Thoracic aorta (tissue), 2 donors: Measurements from ENCODE around the gene RPN2. TPM values are rescaled to one million over a fixed set of nuclear protein-coding genes. Genes with fewer than 3 reads are reported as not detected.

Source experiments
- ATAC-seq: fragments of 150-250 bp; one replicate; pipeline ENCODE4 v1.8.0; 2017; ENCODE audit warnings: low read depth; ENCODE audit not compliant: insufficient number of reproducible peaks, low FRiP score
- DNase-seq: peaks from one replicate; pipeline ENCODE4 v3.0.0-alpha.2; 2020; ENCODE audit warnings: low spot score
- H3K27ac ChIP-seq, 2 donors: fragments of 200-600 bp; sonication (generic); 1 replicate in 1 of 2; 2 replicates in 1 of 2; pipeline ENCODE4 v1.5.1; 2016; ENCODE audit warnings: mild to moderate bottlenecking in 2 of 2, moderate library complexity in 2 of 2
- H3K27me3 ChIP-seq: fragments of 200-600 bp; sonication (generic); replicated peaks from 2 replicates; pipeline ENCODE4 v1.6.0; 2016; ENCODE audit warnings: mild to moderate bottlenecking; ENCODE audit not compliant: insufficient read depth
- H3K36me3 ChIP-seq: fragments of 200-600 bp; sonication (generic); one replicate; pipeline ENCODE4 v1.5.1; 2016
- H3K4me1 ChIP-seq, 2 donors: fragments of 200-600 bp; sonication (generic); 1 replicate in 1 of 2; 2 replicates in 1 of 2; pipeline versions ENCODE4 v1.5.1 to v1.6.0; 2016; ENCODE audit warnings: low read depth in 2 of 2, mild to moderate bottlenecking in 1 of 2; ENCODE audit not compliant: control insufficient read depth in 1 of 2
- H3K4me3 ChIP-seq: fragments of 200-600 bp; sonication (generic); 2 replicates; pipeline ENCODE4 v1.5.1; 2016; ENCODE audit warnings: mild to moderate bottlenecking
- H3K9me3 ChIP-seq: fragments of 200-600 bp; sonication (generic); 2 replicates; pipeline ENCODE4 v1.5.1; 2016
- CTCF ChIP-seq: fragments of 200-600 bp; sonication (generic); IDR thresholded peaks from one replicate; pipeline ENCODE4 v1.5.1; 2019; ENCODE audit warnings: antibody characterized with exemption
- total RNA-seq, 2 donors: library from RNA; depleted of rRNA; stranded (reverse); fragments of >200 nt; gene quantifications; one replicate each; pipeline versions ENCODE4 v1.1.0 to v1.2.3, GENCODE V29; 2016

RPN2 gene
- total RNA-seq, 2 donors from 2014 or later = 128 to 156 TPM

- H3K4me3 ChIP-seq = no peak overlapping the region
- no peaks in the 10 kb centered on the region for H3K27me3 ChIP-seq
- no peaks in the 10 kb centered on the region for H3K4me1 ChIP-seq
- no peak for TF ChIP-seq CTCF
- no peak for ATAC-seq
- no peak overlapping the region for H3K27ac ChIP-seq
- no peak for DNase-seq
- H3K36me3 ChIP-seq = no peaks in the 10 kb centered on the region
- no peaks in the 10 kb centered on the region for H3K9me3 ChIP-seq
These were observed 84.6 kb downstream of the RPN2 start for GRCh38 chr20:37263686-37264085.

- no peak for ATAC-seq
- TF ChIP-seq CTCF = no peak
- DNase-seq = no peak
These were observed 86.0 kb downstream of the RPN2 start for GRCh38 chr20:37265152-37265551.

DNA sequence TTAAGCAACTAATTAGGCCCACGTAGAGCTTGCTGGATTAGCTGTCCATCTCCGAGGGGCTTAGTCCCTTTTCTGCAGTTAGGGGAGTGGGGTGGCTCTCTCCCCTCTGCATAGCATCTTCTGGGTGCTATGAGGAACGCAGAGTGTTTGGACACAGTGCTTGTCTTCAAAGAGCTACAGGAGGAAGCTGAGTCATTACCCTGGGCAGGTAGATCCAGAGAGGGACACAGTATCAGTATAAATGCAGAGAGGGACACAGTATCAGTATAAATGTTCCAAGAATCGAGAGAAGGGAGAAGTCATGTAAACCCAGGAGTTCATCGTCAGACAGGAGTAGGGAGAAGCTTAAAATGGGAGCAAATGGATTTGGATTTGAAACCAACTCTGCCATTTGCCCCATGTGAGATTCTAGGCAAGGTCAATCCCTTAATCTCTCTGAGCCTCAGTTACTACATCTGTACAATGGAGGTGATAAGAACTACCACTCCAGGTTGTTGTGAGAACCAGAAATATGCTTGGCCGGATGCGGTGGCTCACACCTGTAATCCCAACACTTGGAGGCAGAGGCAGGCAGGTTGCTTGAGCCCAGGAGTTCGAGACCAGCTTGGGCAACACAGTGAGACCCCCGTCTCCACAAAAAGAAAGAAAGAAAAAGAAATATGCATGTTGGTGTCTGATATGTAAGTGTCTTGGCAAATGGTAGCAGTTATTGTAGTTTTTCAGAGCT is 88.0 kb downstream of the RPN2 start:
- H3K4me1 ChIP-seq = no peaks in the 10 kb centered on the region
- H3K4me3 ChIP-seq = no peak overlapping the region
- H3K27ac ChIP-seq = no peak overlapping the region
- H3K9me3 ChIP-seq = no peaks in the 10 kb centered on the region
- DNase-seq = no peak
- TF ChIP-seq CTCF = no peak
- no peak for ATAC-seq
- no peaks in the 10 kb centered on the region for H3K27me3 ChIP-seq
- no peaks in the 10 kb centered on the region for H3K36me3 ChIP-seq

More at GRCh38 chr20:37265152-37265551, 86.0 kb downstream of the RPN2 start:
- Histone ChIP-seq H3K36me3 (no peaks in the 10 kb centered on the region), H3K9me3 (no peaks in the 10 kb centered on the region), H3K4me3 (no peak overlapping the region), H3K27ac (no peak overlapping the region), H3K4me1 (no peaks in the 10 kb centered on the region), H3K27me3 (no peaks in the 10 kb centered on the region)

DNA sequence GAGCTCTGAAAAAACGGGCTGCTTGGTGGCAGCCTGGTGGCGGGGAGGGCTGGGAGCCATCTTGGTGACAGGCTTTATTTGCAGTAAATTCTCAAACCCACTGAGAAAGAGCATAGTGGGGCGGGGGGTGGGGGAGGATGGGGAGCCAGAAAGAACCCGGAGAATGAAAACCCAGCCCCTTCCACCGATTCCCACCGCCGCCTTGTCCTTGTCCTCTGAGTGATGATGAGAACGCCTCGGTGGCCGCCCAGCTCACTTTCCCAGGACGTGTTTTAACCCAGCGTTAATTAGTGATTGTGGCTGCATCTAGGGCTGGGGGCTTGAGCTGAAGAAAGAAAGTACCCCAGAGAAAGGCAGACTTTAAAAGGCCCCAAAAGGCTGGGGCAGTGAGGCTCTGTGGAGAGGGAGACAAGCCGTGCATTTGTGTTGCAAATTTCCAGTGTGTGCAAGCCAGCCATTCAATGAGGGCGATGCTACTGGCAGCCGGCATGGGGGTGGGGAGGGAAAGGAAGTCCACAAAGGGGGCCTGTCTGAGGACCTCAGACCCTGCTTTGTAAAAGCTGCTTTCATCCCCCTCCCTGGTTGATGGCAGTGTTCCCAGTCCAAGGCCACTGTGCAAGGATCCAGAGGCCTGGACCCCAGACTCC is 88.7 kb downstream of the RPN2 start:
- DNase-seq (no peak), ATAC-seq (no peak)
- no peak for TF ChIP-seq CTCF
- H3K4me1 ChIP-seq = no peaks in the 10 kb centered on the region
- H3K27me3 ChIP-seq = no peaks in the 10 kb centered on the region
- H3K36me3 ChIP-seq = no peaks in the 10 kb centered on the region
- H3K4me3 ChIP-seq = no peak overlapping the region
- no peak overlapping the region for H3K27ac ChIP-seq
- H3K9me3 ChIP-seq = no peaks in the 10 kb centered on the region

GRCh38 chr20:37270576-37271420 is 91.7 kb downstream of the RPN2 start:
- TF ChIP-seq CTCF = no peak
- Histone ChIP-seq H3K4me3 (no peak overlapping the region), H3K27me3 (no peaks in the 10 kb centered on the region), H3K9me3 (no peaks in the 10 kb centered on the region), H3K27ac (peak overlapping the region in 1 of 2 donors; percentile 19), H3K36me3 (no peaks in the 10 kb centered on the region), H3K4me1 (no peaks in the 10 kb centered on the region)
- ATAC-seq (peak; percentile 13), DNase-seq (no peak)
